Measurements from ENCODE around the gene MRPL52.
"Not testable (repeated sequence)": the region's sequence is repeated elsewhere in the genome, so short reads cannot be mapped to it uniquely, and the experiment has no call there.

Gene MRPL52

DNA sequence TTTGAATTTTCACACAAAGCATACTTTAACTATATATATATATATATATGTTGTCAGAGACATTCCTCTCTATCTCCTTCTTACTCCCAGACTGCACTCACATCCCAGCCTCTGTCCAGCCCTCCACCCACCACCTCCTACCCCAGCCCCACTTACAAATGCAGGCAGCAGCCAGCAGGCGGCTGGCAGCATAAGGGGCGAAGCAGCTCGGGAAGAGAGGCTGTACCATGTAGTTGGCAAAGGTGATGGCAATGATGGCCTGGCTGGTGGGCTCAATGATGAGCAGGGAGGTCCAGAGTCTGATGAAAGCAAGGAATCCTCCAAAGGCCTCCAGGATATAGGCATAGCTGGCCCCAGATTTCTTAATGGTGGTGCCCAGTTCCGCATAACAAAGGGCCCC is 16.9 kb upstream of the MRPL52 start:
- no peak for FAIRE-seq

DNA sequence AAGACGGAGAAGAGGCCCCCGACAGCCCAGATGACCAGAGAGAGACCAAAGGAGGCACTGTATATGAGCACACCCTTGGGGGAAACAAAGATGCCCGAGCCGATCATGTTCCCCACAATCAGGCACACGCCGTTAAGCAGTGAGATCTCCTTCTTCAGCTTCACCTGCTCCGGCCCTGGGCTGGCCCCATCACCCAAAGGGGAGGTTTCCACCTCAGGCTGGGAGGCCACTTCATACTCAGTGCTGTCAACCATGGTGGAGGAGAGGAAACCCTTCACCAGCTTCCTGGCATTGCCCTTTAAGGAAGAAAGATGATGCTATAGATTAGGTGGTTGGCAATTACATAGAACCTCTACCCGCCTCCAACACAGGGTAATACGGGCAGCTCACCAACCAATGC is 16.5 kb upstream of the MRPL52 start:
- FAIRE-seq = no peak

DNA sequence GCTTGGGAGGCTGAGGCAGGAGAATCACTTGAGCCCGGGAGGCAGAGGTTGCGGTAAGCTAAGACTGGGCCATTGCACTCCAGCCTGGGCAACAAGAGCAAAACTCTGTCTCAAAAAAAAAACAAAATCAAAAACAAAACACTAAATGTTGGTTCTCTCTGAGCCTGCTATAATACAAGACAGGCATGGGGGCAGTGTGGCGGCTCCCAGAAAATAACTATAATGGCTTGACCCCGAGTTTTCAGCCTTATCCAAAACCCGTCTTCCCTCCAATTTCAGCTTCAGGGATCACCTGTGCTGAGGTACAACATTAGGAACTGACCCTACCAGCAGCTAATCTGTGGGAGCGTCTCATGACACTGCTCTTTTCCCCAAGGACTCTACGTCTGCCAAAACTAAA is 15.3 kb upstream of the MRPL52 start:
- FAIRE-seq = no peak

DNA sequence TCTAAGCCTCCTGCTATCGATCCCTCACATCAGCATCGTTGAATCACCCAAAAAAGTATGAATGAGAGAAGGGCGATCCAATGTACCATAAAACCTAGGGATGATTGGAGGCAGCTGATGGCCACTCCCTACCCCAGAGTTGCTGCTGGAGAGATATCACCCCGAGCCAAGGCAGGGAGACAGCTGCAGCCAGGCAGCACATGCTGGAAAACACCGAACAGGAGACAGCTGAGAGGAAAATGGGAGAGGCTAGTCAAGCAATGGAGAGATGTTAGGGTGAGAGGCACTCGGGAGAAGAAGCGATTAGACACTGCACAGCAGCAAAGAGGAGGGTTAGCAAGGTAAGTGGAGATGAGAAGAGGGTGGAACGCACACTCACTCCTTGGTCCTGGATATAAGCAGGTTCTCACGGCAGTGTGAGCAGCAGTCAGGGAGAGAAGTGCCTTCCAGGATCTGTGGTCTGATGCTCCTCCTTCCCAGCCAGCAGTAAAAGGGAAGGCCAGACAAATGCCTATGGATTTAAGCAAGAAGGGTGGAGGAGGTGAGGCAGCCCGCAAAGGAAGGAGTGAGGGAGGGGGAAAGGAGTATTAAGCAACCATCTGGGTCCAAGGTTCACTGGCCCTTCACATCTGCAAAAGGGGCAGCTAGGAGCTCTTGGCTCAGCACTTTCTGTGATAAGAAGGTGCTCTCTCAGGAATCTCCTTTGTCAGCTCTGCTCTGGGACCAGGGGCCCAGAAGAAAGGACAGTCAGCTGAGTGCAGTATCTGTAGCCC is 14.6 kb upstream of the MRPL52 start, which contains the start of gene SLC7A7:
Gene SLC7A7 (minus strand): TSS at position 495 of the 773 bp plus-strand sequence. CDS start 2,037 bp downstream, outside the sequence.
- no peak for FAIRE-seq

DNA sequence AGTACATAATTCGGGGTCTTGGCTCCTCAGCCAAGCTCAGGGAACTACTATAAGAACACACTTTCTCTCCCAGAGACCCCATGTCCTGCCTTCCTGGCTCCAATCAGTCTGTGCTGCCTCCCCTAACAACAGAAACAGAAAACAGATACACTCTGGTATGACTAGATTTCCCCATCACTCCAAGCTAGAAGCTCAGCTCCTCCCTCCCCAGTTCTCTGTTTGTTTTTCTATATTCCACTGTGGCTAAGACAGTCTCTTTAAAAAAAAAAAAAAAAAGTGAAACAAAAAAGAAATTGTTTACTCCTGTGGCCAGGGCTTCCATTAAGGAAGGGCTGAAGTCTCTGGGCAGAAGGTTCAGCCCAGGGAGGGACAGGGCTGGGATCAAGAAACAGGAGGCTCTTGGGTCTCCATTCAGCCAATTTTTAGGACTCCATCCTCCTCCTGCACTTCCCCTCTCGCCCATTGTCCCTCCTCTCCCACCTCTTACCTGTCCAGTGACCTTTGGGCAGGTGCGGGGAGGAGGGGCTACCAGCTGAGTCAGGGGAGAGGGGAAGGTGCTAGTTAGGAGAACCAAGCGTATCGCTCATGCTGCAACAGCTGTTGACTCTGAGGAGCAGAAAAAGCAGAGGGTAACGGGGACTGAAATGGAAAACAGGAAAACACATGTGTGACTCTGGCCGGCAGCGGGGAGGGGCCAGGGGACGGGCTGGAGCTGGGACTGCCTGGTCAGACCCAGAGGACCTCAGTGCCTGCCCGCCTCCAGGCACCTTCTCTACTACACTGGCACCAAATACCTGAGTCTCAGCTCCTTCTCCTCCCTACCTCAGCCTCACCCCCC is 10.3 kb upstream of the MRPL52 start:
- no peak for FAIRE-seq

DNA sequence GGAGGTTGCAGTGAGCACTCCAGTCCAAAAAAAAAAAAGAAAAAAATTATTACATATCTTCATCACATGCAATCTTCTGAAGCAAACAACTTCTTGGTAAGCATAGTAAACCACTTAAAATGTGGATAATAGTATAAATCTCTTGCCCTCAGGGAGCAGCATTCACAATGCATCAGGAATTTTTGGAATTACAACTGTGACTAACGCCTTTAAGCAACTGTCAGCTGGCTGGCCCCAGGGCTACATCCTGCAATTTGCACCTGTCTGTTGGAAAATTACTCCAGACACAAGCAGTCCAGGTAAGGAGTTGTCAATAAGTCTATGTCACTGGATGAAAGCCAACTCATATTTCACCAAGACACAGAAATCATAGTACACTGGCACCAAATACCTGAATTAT is 9.0 kb upstream of the MRPL52 start:
- FAIRE-seq = no peak

DNA sequence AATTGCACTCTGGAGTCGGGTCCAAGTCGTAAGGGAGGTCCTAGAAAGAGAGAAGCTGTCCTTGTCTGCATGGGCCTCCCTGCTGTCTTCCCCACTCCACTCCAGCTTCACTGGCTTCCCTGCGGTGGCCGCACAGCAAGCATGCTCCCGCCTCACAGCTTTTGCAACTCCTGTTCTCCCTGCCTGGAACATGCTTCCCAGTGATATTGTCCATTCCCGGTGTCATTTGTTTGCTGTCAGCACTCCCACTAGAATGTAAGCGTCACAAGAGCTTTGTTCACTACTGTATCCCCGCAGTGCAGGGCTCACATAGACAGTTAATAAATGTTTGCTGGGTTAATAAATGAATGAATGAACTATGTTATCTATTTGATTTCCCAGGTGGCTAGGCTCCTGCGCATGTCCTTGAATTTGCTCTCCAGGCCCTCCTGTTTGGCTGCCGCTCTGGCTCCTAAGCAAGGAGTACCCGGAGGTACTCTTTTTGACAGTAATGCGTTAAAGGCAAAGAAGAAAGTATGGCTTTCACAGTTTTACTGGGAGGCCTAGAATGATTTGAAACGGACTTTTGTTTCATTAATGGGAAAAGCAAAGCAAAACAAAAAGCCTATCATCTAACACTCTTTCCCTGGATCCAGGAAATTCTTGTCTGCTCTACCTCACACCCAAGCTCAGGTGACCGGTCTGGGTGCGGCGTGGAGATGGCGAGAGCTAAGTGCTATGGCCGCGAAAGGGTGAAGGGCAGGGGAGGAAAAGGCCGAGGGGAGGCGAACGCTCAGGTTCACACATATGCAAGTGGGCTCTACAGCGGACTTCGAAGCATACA is 8.3 kb upstream of the MRPL52 start:
- no peak for FAIRE-seq

DNA sequence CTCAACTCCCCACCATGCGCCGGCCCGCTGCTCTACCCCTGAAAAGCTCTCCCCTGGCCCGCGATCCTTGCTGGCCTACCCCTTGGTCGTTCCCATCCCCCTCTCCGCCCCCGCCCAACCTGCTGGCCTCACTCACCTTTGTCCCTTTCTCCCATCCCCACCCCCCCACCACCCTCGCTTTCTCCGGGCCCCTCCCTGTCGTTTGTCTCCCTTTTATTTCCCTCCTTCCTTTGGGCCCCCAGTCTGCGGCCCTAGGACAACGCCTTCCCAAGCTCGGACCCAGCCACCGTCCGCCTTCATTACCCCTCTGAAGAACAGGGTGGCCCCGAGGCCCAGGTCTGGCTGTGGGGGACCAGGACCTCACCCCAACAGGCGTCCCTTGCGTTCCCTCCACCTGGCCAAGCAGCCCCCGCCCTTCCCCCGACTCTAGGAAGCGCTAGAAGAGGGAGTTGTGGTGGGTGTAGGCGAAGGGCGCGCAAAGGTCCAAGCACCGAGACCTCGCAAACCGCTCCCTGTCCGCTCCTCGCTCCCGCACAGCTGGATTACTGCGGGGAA is 7.6 kb upstream of the MRPL52 start:
- FAIRE-seq = no peak

DNA sequence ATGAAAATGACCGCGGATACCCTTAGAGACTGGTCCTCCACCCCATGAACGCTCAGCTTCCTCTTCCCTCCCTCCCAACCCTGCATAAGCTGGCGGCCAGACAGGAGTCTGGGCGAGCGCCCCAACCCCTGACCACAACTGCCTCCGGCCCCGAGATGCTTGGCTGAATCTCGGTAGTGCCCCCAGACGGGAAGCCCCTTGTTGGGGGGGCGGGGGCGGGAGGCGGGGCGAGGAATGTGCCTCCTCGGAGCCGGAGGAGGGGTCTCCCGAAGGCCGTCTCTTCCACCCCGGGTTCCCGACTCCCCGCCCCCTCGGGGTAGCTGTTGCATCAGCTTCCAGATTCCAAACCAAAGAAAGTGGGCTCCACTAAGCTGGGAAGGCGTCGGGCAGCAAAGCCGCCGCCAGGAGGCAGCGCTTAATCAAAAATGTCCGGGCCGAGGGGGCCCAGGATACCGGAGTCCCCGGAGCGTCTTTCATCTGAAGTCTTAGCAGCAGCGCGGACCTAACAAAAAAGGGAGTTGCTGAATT is 7.1 kb upstream of the MRPL52 start:
- no peak for FAIRE-seq

DNA sequence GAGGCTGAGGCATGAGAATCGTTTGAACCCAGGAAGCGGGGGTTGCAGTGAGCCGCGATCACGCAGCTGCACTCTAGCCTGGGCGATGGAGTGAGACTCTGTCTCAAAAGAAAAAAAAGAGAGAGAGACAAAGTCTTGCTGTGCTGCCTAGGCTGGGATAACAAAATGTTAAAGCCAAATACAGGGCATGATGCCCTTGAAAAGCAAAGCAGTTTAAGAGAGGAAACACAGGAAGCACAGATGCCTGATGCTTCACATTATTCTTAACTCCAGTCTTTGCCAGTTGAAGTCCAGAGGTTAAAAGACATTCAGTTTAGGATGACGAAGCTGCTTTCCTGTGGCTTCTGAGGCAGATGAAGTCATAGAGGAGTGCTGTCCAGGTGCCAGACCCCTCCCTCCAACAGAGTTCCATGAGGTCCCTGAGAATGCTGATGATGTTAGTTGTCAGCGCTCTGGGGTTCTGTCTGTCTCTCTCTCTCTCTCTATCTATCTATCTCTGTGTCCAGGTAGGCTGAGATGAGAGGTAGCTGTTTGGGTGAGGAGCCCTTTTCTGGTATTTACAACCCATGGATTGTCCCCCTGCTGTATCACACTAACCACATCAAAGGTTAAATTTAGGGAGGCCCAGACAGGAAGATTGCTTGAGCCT is 4.9 kb upstream of the MRPL52 start:
- FAIRE-seq = no peak

DNA sequence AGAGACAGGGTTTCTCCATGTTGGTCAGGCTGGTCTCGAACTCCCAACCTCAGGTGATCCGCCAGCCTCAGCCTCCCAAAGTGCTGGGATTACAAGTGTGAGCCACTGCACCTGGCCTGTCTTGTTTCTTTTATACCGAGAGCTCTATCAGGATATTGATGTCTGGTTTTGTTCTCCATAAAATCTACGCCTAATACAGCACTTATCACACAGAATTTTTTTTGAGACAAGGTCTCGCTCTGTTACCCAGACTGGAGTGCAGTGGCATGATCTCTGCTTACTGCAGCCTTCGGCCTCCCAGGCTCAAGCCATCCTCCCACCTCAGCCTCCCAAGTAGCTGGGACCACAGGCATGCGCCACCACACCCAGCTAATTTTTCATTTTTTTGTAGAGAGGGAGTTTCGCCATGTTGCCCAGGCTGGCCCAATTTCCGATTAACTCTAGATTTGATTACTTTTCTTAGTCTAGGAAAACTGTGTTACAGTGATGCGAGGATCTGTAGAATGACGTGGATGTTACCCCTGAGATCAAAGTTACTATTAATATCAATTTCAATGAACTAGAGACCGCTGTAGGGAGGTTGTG is 519 bp upstream of the MRPL52 start:
- not testable (repeated sequence) for FAIRE-seq

DNA sequence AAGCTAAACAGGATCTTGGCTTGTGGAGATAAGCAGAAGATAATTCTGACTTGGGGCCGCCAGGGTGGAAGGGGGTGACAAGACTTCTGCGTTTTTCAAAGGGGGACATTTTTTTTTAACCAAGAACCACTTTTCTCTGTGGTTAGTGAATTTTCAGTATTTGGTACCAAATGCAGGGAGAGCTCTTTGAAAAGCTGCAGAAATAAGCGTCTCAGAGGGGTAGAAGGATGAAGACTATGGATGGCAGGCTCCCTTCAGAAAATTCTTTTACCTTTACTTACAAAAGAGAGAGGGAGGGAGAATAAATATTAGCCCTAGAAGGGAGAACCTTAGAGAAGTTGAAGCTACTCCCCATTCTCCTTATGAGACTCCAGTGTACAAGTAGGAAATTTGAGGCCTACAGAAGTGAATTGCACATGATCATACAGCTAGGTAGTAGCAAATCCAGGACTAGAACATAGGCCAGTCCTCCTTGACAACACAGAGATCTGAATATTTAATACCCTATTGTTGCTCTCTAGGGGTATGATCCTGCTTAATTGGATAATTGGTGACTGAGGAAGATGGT is 840 bp downstream of the MRPL52 start:
- no peak for FAIRE-seq

DNA sequence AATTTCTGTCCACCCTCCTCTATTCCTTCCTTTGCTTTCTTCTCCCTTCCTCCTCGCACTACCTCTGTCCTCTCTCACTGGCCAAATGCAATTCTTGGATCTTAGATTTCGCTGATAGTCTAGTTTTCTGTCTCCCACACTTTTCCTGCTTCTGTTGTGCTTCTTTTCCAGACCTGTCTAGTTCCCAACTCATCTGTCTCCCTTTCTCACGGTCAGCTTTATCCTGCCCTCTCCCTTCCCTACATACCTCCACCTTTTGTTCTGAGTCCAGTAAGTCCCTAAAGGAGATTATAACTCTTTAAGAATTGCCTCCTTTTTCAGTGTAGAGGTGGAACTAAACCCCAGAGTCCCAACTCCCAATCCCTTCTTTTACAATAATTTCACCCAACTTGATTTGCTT is 5.8 kb downstream of the MRPL52 start:
- no peak for FAIRE-seq

DNA sequence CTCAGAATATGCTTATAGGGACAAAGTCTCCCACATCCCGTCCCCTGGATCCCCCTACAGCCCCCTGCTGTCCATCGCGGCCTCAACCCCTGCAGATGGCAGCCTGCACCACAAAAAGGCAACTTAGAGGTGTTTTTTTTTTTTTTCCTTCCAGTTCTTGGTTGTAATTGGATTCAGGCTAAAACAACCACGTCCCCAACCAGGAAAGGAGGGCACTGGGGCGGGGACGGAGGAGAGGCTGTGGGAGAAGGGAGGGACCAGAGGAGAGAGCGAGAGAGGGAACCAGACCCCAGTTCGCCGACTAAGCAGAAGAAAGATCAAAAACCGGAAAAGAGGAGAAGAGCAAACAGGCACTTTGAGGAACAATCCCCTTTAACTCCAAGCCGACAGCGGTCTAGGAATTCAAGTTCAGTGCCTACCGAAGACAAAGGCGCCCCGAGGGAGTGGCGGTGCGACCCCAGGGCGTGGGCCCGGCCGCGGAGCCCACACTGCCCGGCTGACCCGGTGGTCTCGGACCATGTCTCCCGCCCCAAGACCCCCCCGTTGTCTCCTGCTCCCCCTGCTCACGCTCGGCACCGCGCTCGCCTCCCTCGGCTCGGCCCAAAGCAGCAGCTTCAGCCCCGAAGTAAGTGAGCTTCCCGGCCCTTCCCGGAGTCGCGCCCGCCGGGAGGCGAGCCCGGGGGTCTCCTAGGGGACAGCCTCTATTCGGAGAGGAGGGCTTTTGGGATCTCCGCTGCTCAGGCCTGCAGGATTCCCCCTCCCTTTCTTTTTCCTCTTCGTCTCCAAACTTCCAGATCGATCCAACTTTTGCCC is 6.8 kb downstream of the MRPL52 start, which contains the start of gene MMP14:
Gene MMP14 (plus strand): TSS at position 285 of the 813 bp plus-strand sequence. CDS start 233 bp downstream, at position 518.
- no peak for FAIRE-seq

DNA sequence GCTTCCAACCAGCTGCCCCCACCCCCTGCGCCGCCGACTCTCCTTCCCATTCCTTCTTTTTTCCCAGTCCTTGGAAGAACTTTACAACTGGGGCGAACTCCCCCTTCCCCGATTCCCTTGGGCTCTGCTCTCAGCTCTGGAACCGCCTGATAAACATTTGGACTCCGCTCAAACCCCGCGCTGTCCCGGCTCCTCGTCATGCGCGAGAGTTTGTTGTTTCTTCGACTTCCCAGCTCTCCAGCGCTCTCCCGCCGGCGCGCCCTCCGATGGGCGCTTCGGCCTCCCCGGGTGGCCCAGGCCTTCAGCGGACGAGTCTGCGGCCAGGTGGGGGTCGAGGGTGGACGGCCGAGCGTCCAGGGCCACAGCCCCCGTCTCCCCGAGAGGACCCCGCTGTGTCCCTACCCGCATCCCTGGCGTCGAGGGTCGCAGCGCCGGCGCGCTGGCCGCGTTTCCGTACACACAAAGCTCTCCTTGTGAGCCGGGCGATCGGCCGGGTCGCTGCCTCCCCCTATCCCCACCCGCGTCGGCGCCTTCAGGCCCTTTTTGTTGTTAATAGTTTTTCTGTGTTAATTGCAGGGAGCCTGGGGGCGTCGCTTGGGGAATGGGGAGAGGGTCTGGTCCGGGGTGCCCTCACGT is 7.5 kb downstream of the MRPL52 start:
- no peak for FAIRE-seq

DNA sequence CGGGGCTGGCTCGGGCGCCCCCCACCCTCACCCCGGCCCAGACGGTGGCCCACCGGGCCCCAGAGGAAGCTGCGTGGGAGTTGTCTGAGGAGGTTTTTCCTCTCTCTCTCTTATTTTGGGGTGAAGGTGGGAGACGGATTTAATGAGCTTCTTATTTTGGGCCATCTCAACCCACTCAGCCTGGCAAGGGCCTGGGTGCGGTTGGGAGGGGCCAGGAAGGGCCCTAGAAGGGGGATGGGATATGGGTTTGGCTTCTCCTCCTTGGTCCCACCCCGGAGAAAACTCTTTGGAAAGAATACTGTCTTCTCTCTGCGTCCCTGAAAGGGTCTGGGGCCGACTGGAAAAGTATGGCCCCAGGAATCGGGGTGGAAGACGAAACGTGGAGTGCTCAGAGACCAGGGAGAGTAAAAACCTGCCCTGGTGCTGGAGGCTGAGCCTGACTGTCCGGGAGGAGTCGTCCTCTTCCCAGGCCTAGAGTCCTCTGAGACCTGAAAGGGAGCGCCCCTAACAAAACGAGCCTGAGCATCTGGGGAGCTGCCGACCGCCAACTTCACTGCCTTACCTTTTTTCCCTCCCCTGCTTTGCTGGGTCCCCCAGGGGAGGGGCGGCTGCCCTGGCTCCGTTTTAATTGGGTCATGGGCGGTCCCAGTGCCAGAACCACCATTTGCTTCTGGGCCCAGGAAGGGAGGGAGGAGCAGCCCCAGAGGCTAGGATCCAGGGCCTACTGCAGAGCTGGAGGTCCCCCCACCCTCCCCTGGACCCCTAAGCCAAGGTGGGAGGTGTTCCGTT is 8.3 kb downstream of the MRPL52 start:
- no peak for FAIRE-seq

DNA sequence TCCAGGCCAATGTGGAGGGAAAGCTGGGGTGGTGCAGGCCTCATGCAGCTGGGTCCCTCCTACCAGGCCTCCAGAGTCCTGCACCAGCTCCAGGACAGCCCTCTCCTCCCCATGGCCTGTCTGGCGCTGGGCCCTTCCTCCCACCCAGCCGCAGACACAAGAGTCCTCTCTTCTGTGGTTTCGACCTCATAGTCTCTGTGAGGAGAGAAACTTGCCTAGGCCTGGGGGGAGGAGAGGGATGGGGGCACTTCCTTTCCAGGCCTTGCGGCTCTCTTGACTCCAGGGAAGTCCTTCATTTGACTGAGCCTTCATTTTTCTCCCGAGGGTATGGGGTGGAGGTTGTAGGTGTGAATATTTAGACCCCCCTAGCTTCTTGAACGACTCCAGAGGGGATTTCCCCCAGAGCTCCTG is 8.9 kb downstream of the MRPL52 start:
- no peak for FAIRE-seq

DNA sequence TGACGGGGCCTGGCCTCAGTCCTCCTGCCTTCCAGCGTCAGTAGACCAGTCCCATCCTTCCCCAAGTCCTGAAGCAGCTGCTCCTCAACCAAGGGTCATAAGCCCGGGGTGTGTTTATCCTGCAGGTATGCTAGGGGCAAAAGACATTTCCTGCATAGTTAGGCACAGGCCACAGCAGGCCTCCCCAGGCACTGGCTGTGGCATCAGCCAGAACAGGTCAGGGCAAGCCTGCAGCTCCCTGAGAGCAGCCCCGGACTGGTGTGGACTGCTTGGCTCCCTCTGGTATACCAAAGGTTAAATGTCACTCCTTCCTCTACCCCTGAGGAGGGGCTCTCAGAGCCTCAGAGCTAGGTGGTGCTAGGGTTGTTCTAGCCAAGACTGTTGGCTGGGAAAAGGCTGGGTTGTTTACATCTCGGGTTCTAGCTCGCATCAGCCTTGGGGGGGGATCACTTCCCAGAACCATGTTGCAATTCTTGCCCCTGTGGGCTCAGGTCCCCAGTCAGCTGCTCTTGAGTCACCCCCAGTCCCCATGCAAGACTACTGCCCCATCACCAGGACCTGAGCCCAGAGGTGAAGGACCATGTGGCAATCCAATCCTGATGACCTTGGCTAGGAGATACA is 9.6 kb downstream of the MRPL52 start:
- no peak for FAIRE-seq
